ENCODE results near the gene KLK12. TPM values are rescaled to one million over a fixed set of nuclear protein-coding genes. Genes with fewer than 3 reads are reported as not detected.

Gene KLK12
- polyA plus RNA-seq, 1 donor (not counting 4 experiments of a cell fraction or from before 2014, with no cell fraction given): not detected

GRCh38 chr19:51079481-51080110, 44.8 kb upstream of the KLK12 start:
- Histone ChIP-seq H3K27ac (ENCODE audit: control insufficient read depth, insufficient read depth, low read length) (no peak overlapping the region), H3K4me3 (ENCODE audit: control insufficient read depth in 2 of 3, extremely low read depth in 1 of 3, insufficient read depth in 2 of 3, low read depth in 1 of 3, low read length in 3 of 3) (peak overlapping the region in 1 of 3 experiments; percentile 13), H3K36me3 (ENCODE audit: control insufficient read depth in 2 of 2, extremely low read depth in 1 of 2, insufficient read depth in 2 of 2, low read length in 2 of 2) (no peaks in the 10 kb centered on the region), H3K9ac (ENCODE audit: control insufficient read depth, extremely low read depth, insufficient read depth, low read length) (no peak overlapping the region), H4K20me1 (ENCODE audit: control insufficient read depth, extremely low read depth, insufficient read depth, low read length) (no peaks in the 10 kb centered on the region), H3K27me3 (ENCODE audit: control insufficient read depth, extremely low read depth, insufficient read depth, low read length) (peaks cover 4% of the 10 kb centered on the region), H3K79me2 (ENCODE audit: control insufficient read depth, insufficient read depth, low read length) (no peaks in the 10 kb centered on the region), H3K9me1 (ENCODE audit: control insufficient read depth, extremely low read depth, insufficient read depth, low read length) (no peaks in the 10 kb centered on the region), H3K9me3 (ENCODE audit: control insufficient read depth, low read depth, low read length) (no peaks in the 10 kb centered on the region), H2AFZ (ENCODE audit: control insufficient read depth, low read length) (no peak overlapping the region), H3K4me1 (ENCODE audit: control insufficient read depth, extremely low read depth, insufficient read depth, low read length) (peaks cover 12% of the 10 kb centered on the region), H3K4me2 (ENCODE audit: control insufficient read depth, extremely low read depth, insufficient read depth, low read depth, low read length) (no peak overlapping the region)
- DNase-seq (ENCODE audit: low read depth, low spot score): no peak
- dilution Hi-C loops (cut with MboI; ENCODE audit: extremely low pct_ligation_motif_present, low sequenced_read_pairs): no loop called here
- TF ChIP-seq, protein P1, sequence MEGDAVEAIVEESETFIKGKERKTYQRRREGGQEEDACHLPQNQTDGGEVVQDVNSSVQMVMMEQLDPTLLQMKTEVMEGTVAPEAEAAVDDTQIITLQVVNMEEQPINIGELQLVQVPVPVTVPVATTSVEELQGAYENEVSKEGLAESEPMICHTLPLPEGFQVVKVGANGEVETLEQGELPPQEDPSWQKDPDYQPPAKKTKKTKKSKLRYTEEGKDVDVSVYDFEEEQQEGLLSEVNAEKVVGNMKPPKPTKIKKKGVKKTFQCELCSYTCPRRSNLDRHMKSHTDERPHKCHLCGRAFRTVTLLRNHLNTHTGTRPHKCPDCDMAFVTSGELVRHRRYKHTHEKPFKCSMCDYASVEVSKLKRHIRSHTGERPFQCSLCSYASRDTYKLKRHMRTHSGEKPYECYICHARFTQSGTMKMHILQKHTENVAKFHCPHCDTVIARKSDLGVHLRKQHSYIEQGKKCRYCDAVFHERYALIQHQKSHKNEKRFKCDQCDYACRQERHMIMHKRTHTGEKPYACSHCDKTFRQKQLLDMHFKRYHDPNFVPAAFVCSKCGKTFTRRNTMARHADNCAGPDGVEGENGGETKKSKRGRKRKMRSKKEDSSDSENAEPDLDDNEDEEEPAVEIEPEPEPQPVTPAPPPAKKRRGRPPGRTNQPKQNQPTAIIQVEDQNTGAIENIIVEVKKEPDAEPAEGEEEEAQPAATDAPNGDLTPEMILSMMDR (optimal IDR thresholded peaks at IDR 0.05 in 1 of 3, IDR thresholded peaks at IDR 0.05 in 1 of 3, conservative IDR thresholded peaks at IDR 0.05 in 1 of 3; ENCODE audit: extremely low read depth in 1 of 3, insufficient read depth in 2 of 3, low read length in 3 of 3): no peak
- no peak for TF ChIP-seq EZH2 (IDR thresholded peaks at IDR 0.05; ENCODE audit: low read length)
- no peak for FAIRE-seq

DNA sequence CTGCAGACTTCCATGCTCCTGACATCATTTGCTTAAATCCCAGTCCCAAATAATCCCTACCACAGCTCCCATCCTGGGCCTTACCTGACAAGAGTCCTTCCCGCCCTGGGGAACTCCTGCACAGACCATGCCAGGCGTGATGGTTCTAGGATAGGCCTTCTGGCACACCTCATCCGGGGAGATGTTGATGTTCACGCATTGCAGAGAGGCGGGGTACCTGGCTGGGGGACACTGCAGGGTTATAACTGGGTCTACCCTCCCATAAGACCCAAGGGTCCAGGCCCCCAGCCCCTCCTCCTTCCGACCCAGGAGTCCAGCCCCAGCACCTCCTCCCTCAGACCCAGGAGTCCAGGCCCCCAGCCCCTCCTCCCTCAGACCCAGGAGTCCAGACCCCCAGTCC, 43.9 kb upstream of the KLK12 start:
- no peaks in the 10 kb centered on the region for H3K36me3 ChIP-seq (ENCODE audit: control insufficient read depth in 2 of 2, extremely low read depth in 1 of 2, insufficient read depth in 2 of 2, low read length in 2 of 2)
- H3K4me1 ChIP-seq (ENCODE audit: control insufficient read depth, extremely low read depth, insufficient read depth, low read length): peaks cover 12% of the 10 kb centered on the region
- FAIRE-seq: no peak
- H4K20me1 ChIP-seq (ENCODE audit: control insufficient read depth, extremely low read depth, insufficient read depth, low read length): no peaks in the 10 kb centered on the region
- H3K9ac ChIP-seq (ENCODE audit: control insufficient read depth, extremely low read depth, insufficient read depth, low read length): no peak overlapping the region
- H3K4me2 ChIP-seq (ENCODE audit: control insufficient read depth, extremely low read depth, insufficient read depth, low read depth, low read length): no peak overlapping the region
- no peak overlapping the region for H2AFZ ChIP-seq (ENCODE audit: control insufficient read depth, low read length)
- DNase-seq (ENCODE audit: low read depth, low spot score): no peak
- dilution Hi-C loops (cut with MboI; ENCODE audit: extremely low pct_ligation_motif_present, low sequenced_read_pairs): no loop called here
- TF ChIP-seq, protein P1 (optimal IDR thresholded peaks at IDR 0.05 in 1 of 3, IDR thresholded peaks at IDR 0.05 in 1 of 3, conservative IDR thresholded peaks at IDR 0.05 in 1 of 3; ENCODE audit: extremely low read depth in 1 of 3, insufficient read depth in 2 of 3, low read length in 3 of 3): no peak
- no peak for TF ChIP-seq EZH2 (IDR thresholded peaks at IDR 0.05; ENCODE audit: low read length)
- no peak overlapping the region for H3K4me3 ChIP-seq (ENCODE audit: control insufficient read depth in 2 of 3, extremely low read depth in 1 of 3, insufficient read depth in 2 of 3, low read depth in 1 of 3, low read length in 3 of 3)
- H3K27me3 ChIP-seq (ENCODE audit: control insufficient read depth, extremely low read depth, insufficient read depth, low read length): peaks cover 4% of the 10 kb centered on the region
- no peaks in the 10 kb centered on the region for H3K79me2 ChIP-seq (ENCODE audit: control insufficient read depth, insufficient read depth, low read length)
- no peak overlapping the region for H3K27ac ChIP-seq (ENCODE audit: control insufficient read depth, insufficient read depth, low read length)
- H3K9me3 ChIP-seq (ENCODE audit: control insufficient read depth, low read depth, low read length): no peaks in the 10 kb centered on the region
- no peaks in the 10 kb centered on the region for H3K9me1 ChIP-seq (ENCODE audit: control insufficient read depth, extremely low read depth, insufficient read depth, low read length)
